Erythroblast (primary cell): Measurements from ENCODE around the gene KRTAP1-4.

ENCODE experiments used
- GATA1 ChIP-seq: IDR thresholded peaks from 2 replicates; pipeline ENCODE4 v1.6.1; 2011; ENCODE audit warnings: low read depth, mild to moderate bottlenecking, control low read depth, low read length, moderate library complexity
- POLR2A ChIP-seq: IDR thresholded peaks from 2 replicates; pipeline ENCODE4 v1.6.1; 2011; ENCODE audit warnings: mild to moderate bottlenecking, low read length

DNA sequence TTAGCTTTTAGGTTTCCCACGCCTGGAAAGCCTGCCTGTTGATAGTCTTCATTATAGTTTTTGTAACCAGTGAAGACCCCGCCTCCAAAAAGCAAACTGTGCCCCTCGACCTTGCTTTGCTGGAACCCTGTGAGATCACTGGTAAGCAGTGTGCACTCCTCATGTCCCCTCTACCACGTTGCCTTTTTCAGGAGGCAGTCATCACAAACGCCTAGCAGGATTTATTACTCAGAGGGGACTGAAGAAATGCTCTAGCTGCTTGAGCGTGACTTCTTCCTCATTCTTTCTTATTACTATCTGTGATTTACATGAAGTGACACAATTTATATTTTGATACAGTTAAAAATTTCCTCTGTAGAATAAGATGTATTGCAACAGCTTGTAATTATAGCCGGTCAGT is 14.5 kb downstream of the KRTAP1-4 start:
- TF ChIP-seq POLR2A (no peak), GATA1 (no peak)
